HG03060 (cell line): Measurements from ENCODE around the gene NRF1.

Experiments
- ATAC-seq: cut with Tn5 transposase; IDR thresholded peaks from one replicate; pipeline ENCODE4 v1.9.1; 2021; ENCODE audit warnings: low read depth, moderate number of reproducible peaks; ENCODE audit not compliant: unreplicated experiment

The NRF1 gene

GRCh38 chr7:129767120-129768015, 155.8 kb downstream of the NRF1 start:
- ATAC-seq, result no peak

GRCh38 chr7:129768614-129769399, 157.3 kb downstream of the NRF1 start:
- ATAC-seq, result no peak

GRCh38 chr7:129769400-129769774, 157.9 kb downstream of the NRF1 start:
- ATAC-seq, result no peak

- ATAC-seq, result no peak
These were observed 158.6 kb downstream of the NRF1 start for GRCh38 chr7:129769866-129770808.

- no peak for ATAC-seq
These were observed 159.8 kb downstream of the NRF1 start for GRCh38 chr7:129771201-129771927.

GRCh38 chr7:129771928-129772479, 160.5 kb downstream of the NRF1 start:
- ATAC-seq, result no peak

- ATAC-seq, result no peak
These were observed 161.2 kb downstream of the NRF1 start for GRCh38 chr7:129772646-129773280.

- no peak for ATAC-seq
These were observed 161.8 kb downstream of the NRF1 start for GRCh38 chr7:129773328-129773731.

- ATAC-seq, result no peak
These were observed 162.4 kb downstream of the NRF1 start for GRCh38 chr7:129773871-129774270.

GRCh38 chr7:129774359-129774758, 162.8 kb downstream of the NRF1 start:
- no peak for ATAC-seq

- ATAC-seq, result no peak
These were observed 163.6 kb downstream of the NRF1 start for GRCh38 chr7:129774871-129775694.

- no peak for ATAC-seq
These were observed 164.3 kb downstream of the NRF1 start for GRCh38 chr7:129775695-129776361.

- no peak for ATAC-seq
These were observed 164.8 kb downstream of the NRF1 start for GRCh38 chr7:129776362-129776722.

GRCh38 chr7:129777195-129777844, 165.8 kb downstream of the NRF1 start:
- no peak for ATAC-seq

- ATAC-seq, result no peak
These were observed 166.7 kb downstream of the NRF1 start for GRCh38 chr7:129777993-129778769.

GRCh38 chr7:129778770-129779601, 167.5 kb downstream of the NRF1 start:
- no peak for ATAC-seq
